Inflammatory macrophage treated with lipopolysaccharide for 1 hour (primary cell): ENCODE results near the gene HAPLN3.
A peak's percentile ranks its signal among the peaks of the same experiment; 100 is the strongest.

Experiments used
- DNase-seq, 2 donors: peaks; one replicate each; pipeline ENCODE4 v3.0.0-alpha.2; 2020 to 2022

The HAPLN3 gene

DNA sequence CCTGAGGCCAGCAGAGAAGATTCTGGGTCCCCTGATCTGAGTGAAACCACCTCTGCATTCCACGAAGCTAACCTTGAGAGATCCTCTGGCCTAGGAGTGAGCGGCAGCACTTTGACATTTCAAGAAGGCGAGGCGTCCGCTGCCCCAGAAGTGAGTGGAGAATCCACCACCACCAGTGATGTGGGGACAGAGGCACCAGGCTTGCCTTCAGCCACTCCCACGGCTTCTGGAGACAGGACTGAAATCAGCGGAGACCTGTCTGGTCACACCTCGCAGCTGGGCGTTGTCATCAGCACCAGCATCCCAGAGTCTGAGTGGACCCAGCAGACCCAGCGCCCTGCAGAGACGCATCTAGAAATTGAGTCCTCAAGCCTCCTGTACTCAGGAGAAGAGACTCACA is 36.4 kb downstream of the HAPLN3 start:
- no peak for DNase-seq

- DNase-seq: no peak
Observed at GRCh38 chr15:88852476-88852875, 42.9 kb downstream of the HAPLN3 start.

GRCh38 chr15:88849376-88850072 is 45.8 kb downstream of the HAPLN3 start:
- DNase-seq: no peak

DNA sequence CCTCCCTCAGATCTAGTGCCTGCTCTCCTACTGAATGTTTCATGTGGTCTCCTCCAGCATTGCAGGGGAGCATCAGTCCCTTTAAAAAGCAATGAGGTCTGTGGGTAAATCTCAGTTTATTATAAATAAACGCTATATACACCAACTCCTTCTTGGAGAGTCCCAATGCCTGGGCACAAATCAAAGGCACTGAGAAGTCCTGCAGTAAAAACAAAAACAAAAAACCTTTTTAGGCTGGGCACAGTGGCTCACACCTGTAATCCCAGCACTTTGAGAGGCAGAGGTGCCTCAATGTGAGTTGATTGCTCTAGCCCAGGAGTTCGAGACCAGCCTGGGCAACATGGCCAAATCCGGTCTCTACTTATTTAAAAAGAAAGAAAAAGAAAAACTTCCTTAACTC is 47.1 kb downstream of the HAPLN3 start:
- DNase-seq: no peak

- no peak for DNase-seq
Observed at GRCh38 chr15:88847144-88847543, 48.2 kb downstream of the HAPLN3 start.

DNA sequence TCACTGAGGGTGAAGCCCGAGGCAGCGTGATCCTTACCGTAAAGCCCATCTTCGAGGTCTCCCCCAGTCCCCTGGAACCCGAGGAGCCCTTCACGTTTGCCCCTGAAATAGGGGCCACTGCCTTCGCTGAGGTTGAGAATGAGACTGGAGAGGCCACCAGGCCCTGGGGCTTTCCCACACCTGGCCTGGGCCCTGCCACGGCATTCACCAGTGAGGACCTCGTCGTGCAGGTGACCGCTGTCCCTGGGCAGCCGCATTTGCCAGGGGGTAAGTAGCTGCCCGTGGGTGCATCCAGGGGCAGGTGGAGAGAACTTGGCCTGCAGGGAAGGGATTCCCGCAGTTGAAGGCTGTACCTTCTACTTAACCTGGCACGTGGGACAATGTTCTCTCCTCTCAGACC is 49.7 kb downstream of the HAPLN3 start:
- no peak for DNase-seq

- DNase-seq: no peak
Observed at GRCh38 chr15:88844749-88845386, 50.5 kb downstream of the HAPLN3 start.

GRCh38 chr15:88843334-88843733 is 52.0 kb downstream of the HAPLN3 start:
- no peak for DNase-seq

- DNase-seq: no peak
Observed at GRCh38 chr15:88842156-88842555, 53.2 kb downstream of the HAPLN3 start.

DNA sequence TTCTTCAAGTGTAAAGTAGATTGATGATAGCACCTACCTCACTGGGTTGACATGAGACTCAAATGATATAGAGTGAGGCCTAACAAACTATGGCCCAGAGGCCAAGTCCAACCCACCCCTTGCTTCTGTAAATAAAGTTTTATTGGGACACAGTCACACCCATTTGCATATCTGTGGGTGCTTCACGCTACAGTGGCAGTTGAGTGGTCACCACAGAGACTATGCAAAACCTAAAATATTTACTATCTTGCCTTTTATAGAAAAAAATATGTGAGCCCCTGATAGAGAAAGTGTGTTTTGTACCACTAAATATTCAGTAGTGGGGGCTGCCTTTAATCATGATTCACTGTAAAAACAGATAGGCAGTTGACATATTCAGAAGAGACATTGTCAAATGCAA is 54.1 kb downstream of the HAPLN3 start:
- DNase-seq: no peak

- no peak for DNase-seq
Observed at GRCh38 chr15:88839961-88840360, 55.4 kb downstream of the HAPLN3 start.

DNA sequence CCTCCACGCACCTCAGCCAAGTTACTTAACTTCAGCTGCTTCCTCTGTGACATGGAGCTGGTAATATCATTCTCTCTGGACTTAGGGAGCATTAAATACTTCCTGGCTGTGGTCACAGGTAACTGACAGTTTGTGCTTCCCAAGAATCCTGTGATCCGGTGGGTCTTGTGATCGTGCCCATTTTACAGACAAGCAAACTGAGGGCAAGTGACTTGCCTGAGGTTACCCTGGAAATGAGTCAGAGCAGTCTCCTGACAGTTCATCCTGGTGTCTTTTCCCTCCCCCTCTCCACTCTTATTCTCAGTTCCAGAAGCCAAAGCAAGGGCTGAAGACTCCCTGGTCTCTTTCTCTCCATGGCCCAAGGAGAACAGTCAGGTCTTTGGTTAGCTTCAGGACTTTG is 56.2 kb downstream of the HAPLN3 start:
- no peak for DNase-seq

DNA sequence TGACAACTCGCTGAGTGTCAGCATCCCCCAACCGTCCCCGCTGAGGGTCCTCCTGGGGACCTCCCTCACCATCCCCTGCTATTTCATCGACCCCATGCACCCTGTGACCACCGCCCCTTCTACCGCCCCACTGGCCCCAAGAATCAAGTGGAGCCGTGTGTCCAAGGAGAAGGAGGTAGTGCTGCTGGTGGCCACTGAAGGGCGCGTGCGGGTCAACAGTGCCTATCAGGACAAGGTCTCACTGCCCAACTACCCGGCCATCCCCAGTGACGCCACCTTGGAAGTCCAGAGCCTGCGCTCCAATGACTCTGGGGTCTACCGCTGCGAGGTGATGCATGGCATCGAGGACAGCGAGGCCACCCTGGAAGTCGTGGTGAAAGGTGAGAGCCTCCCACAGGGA is 56.7 kb downstream of the HAPLN3 start:
- no peak for DNase-seq

DNA sequence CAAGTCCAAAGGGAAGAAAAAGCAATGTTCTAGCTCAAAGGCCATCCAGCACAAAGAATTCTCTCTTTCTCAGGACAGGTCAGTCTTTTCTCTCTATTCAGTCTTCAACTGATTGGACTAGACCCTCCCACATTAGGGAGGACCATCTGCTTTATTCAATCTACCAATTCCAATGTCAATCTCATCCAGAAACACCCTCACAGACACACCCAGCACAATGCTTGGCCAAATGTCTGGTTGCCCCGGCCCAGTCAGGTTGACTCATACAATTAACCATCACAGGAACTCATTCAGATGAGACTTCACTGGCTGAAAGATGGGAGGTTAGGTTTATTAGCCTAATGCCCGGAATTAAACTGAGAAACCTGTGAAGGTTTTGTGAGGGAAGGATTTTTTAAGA is 59.7 kb downstream of the HAPLN3 start:
- no peak for DNase-seq

GRCh38 chr15:88835119-88835518 is 60.2 kb downstream of the HAPLN3 start:
- no peak for DNase-seq

DNA sequence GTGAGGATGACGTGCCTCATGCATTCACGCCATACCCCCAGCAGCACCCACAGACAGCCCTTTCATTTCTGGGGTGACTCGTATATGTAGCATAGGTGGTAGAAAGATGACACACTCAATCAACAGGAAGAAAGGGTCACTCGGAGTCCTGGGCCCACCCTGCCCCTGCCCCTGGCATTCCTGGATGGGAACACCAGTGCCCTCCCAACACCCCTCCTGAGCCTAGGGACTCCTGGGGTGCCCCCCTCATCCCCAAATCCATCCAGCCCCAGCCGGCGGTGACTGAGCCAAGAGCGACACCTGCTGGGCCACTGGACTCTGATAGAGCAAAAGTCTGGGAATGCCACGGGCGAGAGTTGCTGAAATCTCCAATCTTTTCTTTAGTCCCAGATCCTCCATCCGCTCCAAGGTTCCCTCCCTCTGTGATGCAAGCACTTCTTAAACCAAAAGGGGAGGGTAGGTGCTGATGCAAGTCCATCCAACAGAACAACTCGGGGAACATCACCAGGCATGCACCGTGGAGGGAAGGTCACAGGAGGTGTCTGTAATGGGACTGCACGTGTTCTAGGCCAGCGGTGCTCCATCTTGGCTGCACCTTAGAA is 61.0 kb downstream of the HAPLN3 start:
- DNase-seq: peak in 1 of 2 donors; percentile 30

- no peak for DNase-seq
Observed at GRCh38 chr15:88833731-88834100, 61.6 kb downstream of the HAPLN3 start.

- no peak for DNase-seq
Observed at GRCh38 chr15:88832820-88833730, 62.3 kb downstream of the HAPLN3 start.

DNA sequence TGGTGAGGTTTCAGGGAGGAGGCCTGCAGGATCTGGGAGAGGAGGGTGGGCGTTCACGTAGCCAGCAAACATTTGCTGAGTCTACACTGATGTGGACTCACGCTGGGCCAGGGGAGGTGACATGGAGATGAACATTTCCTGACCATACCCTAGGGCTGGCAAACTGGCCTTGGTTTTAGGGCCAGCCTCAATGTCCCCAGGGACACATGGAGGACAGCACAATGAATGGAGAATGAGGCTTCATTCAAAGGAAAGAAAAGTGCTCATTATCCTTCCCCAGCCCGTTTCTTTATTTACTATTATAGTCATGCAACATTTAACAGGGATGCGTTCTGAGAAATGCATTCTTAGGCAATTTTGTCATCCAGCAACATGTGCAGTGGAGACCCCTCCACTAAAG is 65.3 kb downstream of the HAPLN3 start:
- DNase-seq: no peak

DNA sequence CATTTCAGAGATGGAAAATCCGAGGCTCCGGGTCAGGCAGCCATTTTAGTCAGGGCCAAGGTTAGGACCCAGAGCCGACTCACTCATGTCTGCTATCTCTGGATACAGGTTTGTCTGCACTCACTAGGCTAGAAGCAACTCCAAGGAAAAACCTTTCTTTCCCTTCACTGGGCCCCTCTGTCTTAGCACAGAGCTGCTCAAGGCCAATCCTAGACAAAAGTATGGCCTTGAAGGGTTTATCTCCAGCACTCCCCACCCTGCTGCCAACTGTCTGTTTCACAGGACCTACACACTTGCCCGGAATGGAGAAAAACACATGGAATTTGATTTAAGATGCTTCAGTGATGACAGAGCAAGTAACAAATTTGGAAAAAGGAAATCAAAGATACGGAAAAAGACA is 66.6 kb downstream of the HAPLN3 start:
- no peak for DNase-seq
